Osteocyte (in vitro differentiated cells): Measurements from ENCODE around the gene GOLIM4. TPM values are rescaled to one million over a fixed set of nuclear protein-coding genes. Genes with fewer than 3 reads are reported as not detected.

ENCODE experiments used
- DNase-seq: peaks from one replicate; pipeline ENCODE4 v3.0.0; 2021; ENCODE audit warnings: mixed read lengths; ENCODE audit not compliant: unreplicated experiment; ENCODE audit errors: extremely low spot score
- H3K27ac Mint-ChIP-seq: one replicate; pipeline ENCODE4 v1.8.0; 2021; ENCODE audit warnings: mild to moderate bottlenecking, mixed read lengths; ENCODE audit not compliant: unreplicated experiment
- H3K27me3 Mint-ChIP-seq: one replicate; pipeline ENCODE4 v1.8.0; 2021; ENCODE audit warnings: mixed read lengths; ENCODE audit not compliant: unreplicated experiment
- H3K36me3 Mint-ChIP-seq: one replicate; pipeline ENCODE4 v1.8.0; 2021; ENCODE audit warnings: mixed read lengths; ENCODE audit not compliant: unreplicated experiment
- H3K4me1 Mint-ChIP-seq: one replicate; pipeline ENCODE4 v1.8.0; 2021; ENCODE audit warnings: mixed read lengths; ENCODE audit not compliant: unreplicated experiment
- H3K4me3 Mint-ChIP-seq: one replicate; pipeline ENCODE4 v1.8.0; 2021; ENCODE audit warnings: mild to moderate bottlenecking, moderate library complexity, mixed read lengths; ENCODE audit not compliant: unreplicated experiment
- H3K9me3 Mint-ChIP-seq: one replicate; pipeline ENCODE4 v1.8.0; 2021; ENCODE audit warnings: mixed read lengths; ENCODE audit not compliant: unreplicated experiment
- total RNA-seq: library from RNA; stranded (reverse); gene quantifications from 2 replicates; pipeline ENCODE4 v1.2.1, GENCODE V29; 2021
- TF ChIP-seq, protein P1 (sequence below): fragments of 200-600 bp; sonication (generic); IDR thresholded peaks from 2 replicates; pipeline ENCODE4 v1.5.0; 2021; ENCODE audit warnings: antibody characterized with exemption, mild to moderate bottlenecking, moderate library complexity

The GOLIM4 gene
- total RNA-seq, 1 donor from 2014 or later, result 40.5 TPM

DNA sequence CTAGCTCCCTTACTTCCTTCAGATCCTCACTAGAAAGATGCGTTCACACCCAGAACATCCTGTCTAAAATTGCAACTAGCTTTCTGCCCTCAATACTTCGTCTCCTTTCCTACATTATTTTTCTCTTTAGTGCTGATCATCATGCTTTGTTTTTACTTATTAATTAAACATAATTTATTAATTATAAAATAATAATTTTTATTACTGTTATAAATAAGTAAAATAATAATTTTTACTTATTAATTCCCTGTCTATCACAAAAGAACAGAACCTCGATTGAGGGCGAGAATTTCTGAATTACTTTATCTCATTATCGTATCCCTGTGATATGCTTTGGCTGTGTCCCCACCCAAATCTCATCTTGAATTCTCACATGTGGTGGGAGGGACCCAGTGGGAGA lies 41.3 kb downstream of the GOLIM4 start:
- Mint-ChIP-seq H3K27me3 (no peaks in the 10 kb centered on the region), H3K4me1 (peaks cover 3% of the 10 kb centered on the region), H3K36me3 (no peaks in the 10 kb centered on the region), H3K4me3 (no peak overlapping the region), H3K27ac (no peak overlapping the region), H3K9me3 (no peaks in the 10 kb centered on the region)
- DNase-seq, result no peak
- TF ChIP-seq, protein P1, sequence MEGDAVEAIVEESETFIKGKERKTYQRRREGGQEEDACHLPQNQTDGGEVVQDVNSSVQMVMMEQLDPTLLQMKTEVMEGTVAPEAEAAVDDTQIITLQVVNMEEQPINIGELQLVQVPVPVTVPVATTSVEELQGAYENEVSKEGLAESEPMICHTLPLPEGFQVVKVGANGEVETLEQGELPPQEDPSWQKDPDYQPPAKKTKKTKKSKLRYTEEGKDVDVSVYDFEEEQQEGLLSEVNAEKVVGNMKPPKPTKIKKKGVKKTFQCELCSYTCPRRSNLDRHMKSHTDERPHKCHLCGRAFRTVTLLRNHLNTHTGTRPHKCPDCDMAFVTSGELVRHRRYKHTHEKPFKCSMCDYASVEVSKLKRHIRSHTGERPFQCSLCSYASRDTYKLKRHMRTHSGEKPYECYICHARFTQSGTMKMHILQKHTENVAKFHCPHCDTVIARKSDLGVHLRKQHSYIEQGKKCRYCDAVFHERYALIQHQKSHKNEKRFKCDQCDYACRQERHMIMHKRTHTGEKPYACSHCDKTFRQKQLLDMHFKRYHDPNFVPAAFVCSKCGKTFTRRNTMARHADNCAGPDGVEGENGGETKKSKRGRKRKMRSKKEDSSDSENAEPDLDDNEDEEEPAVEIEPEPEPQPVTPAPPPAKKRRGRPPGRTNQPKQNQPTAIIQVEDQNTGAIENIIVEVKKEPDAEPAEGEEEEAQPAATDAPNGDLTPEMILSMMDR, result no peak

DNA sequence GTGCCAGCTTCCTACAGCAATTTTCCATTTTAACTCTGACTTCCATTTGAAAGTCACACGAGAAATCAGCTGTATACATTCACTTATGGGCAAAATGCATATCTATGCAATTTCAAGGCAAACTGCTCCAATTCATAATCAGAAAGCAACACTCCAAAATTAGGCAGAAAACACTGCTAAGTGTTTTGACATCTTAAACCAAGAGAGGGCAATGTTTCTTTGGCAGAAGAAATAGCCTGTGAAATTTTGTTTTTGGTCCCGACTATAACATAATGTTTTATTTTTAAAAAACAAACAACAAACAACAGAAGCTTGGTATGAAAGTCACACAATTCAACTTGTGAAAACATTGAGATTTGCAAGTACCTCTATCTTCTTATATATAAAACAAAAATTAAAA lies 42.6 kb downstream of the GOLIM4 start:
- DNase-seq, result no peak
- H3K27me3 Mint-ChIP-seq, result no peaks in the 10 kb centered on the region
- no peak overlapping the region for H3K27ac Mint-ChIP-seq
- no peaks in the 10 kb centered on the region for H3K36me3 Mint-ChIP-seq
- peaks cover 6% of the 10 kb centered on the region for H3K4me1 Mint-ChIP-seq
- TF ChIP-seq, protein P1, result peak; percentile 38
- no peaks in the 10 kb centered on the region for H3K9me3 Mint-ChIP-seq
- H3K4me3 Mint-ChIP-seq, result no peak overlapping the region

- Mint-ChIP-seq H3K27ac (no peak overlapping the region), H3K4me3 (no peak overlapping the region), H3K36me3 (no peaks in the 10 kb centered on the region), H3K27me3 (no peaks in the 10 kb centered on the region), H3K4me1 (peaks cover 6% of the 10 kb centered on the region), H3K9me3 (no peaks in the 10 kb centered on the region)
- DNase-seq, result no peak
- TF ChIP-seq, protein P1, result no peak
These were observed 43.2 kb downstream of the GOLIM4 start for GRCh38 chr3:168052515-168052914.

- peaks cover 6% of the 10 kb centered on the region for H3K4me1 Mint-ChIP-seq
- DNase-seq, result no peak
- H3K36me3 Mint-ChIP-seq, result no peaks in the 10 kb centered on the region
- no peak overlapping the region for H3K4me3 Mint-ChIP-seq
- no peaks in the 10 kb centered on the region for H3K9me3 Mint-ChIP-seq
- TF ChIP-seq, protein P1, result no peak
- peak overlapping the region; percentile 4 for H3K27ac Mint-ChIP-seq
- H3K27me3 Mint-ChIP-seq, result no peaks in the 10 kb centered on the region
These were observed 43.9 kb downstream of the GOLIM4 start for GRCh38 chr3:168051531-168052471.

GRCh38 chr3:168051070-168051469 lies 44.7 kb downstream of the GOLIM4 start:
- no peaks in the 10 kb centered on the region for H3K27me3 Mint-ChIP-seq
- TF ChIP-seq, protein P1, result no peak
- no peaks in the 10 kb centered on the region for H3K9me3 Mint-ChIP-seq
- no peak for DNase-seq
- H3K4me3 Mint-ChIP-seq, result no peak overlapping the region
- peaks cover 6% of the 10 kb centered on the region for H3K4me1 Mint-ChIP-seq
- no peak overlapping the region for H3K27ac Mint-ChIP-seq
- no peaks in the 10 kb centered on the region for H3K36me3 Mint-ChIP-seq
